Stomach (tissue), 9 donors: ENCODE results near the gene ARHGEF10L. TPM values are rescaled to one million over a fixed set of nuclear protein-coding genes. Genes with fewer than 3 reads are reported as not detected.
A peak's percentile ranks its signal among the peaks of the same experiment; 100 is the strongest.
"Not testable (repeated sequence)": the region's sequence is repeated elsewhere in the genome, so short reads cannot be mapped to it uniquely, and the experiment has no call there.

Experiments used
- DNase-seq, 2 donors: peaks; one replicate each; pipeline versions ENCODE4 v3.0.0 to v3.0.0-alpha.2; 2013 to 2019
- H3K27ac ChIP-seq, 5 donors: fragments of 200-600 bp in 4 of 5; sonication (generic) in 4 of 5; one replicate each; pipeline ENCODE4 v1.5.1; 2013 to 2019; ENCODE audit warnings: mild to moderate bottlenecking in 1 of 5, moderate library complexity in 1 of 5
- H3K27me3 ChIP-seq, 3 donors: fragments of 200-600 bp; sonication (generic); one replicate each; pipeline ENCODE4 v1.5.1; 2017 to 2019; ENCODE audit warnings: mixed run types in 1 of 3
- H3K36me3 ChIP-seq, 4 donors: fragments of 200-600 bp; sonication (generic); 1 replicate in 3 of 4; 2 replicates in 1 of 4; pipeline ENCODE4 v1.5.1; 2016 to 2019
- H3K4me1 ChIP-seq, 4 donors: fragments of 200-600 bp; sonication (generic); one replicate each; pipeline ENCODE4 v1.5.1; 2016 to 2019
- H3K4me3 ChIP-seq, 4 donors: fragments of 200-600 bp; sonication (generic) in 3 of 4; one replicate each; pipeline ENCODE4 v1.5.1; 2016 to 2019; ENCODE audit warnings: mild to moderate bottlenecking in 1 of 4
- H3K9me3 ChIP-seq, 4 donors: fragments of 200-600 bp; sonication (generic); one replicate each; pipeline ENCODE4 v1.5.1; 2016 to 2019
- EP300 ChIP-seq: sonication (generic); formaldehyde crosslinking; IDR thresholded peaks from one replicate; pipeline ENCODE4 v1.6.1; 2017; ENCODE audit warnings: antibody characterized with exemption
- POLR2A ChIP-seq, 4 donors: fragments of 450-650 bp; IDR thresholded peaks; one replicate each; pipeline ENCODE4 v1.6.1; 2016; ENCODE audit warnings: antibody characterized with exemption in 4 of 4, control low read depth in 2 of 4, mild to moderate bottlenecking in 1 of 4, moderate library complexity in 1 of 4
- POLR2AphosphoS5 ChIP-seq, 3 donors: sonication (generic); formaldehyde crosslinking; IDR thresholded peaks; one replicate each; pipeline ENCODE4 v1.6.1; 2016; ENCODE audit warnings: antibody characterized with exemption in 3 of 3
- WGBS, 5 donors: extraction: QIAGEN DNeasy Blood & Tissue Kit in 3 of 5; methylation state at CpG; one replicate each; pipeline versions ENCODE4 v1.1.5 to v1.1.7; 2013 to 2018; 5-methylcytosine and 5-hydroxymethylcytosine counted together
- intact Hi-C: fragments of 100-400 bp; cut with DNase I; formaldehyde crosslinking; loops from one replicate; pipeline ENCODE4 v1.15.1; 2023; ENCODE audit warnings: low total_unique reads
- polyA plus RNA-seq, 3 donors: library from polyadenylated mRNA; stranded (reverse); fragments of 200-250 nt; gene quantifications; one replicate each; pipeline ENCODE4 v1.2.3, GENCODE V29; 2013
- total RNA-seq, 5 donors: library from RNA; depleted of rRNA; stranded (reverse); fragments of >200 nt; gene quantifications; one replicate each; pipeline versions ENCODE4 v1.1.0 to v1.2.3, GENCODE V29; 2014 to 2016
- TF ChIP-seq, protein P1 (sequence below), 7 experiments: fragments of 450-650 bp in 4 of 7; fragments of 200-600 bp in 3 of 7; sonication (generic) in 3 of 7; IDR thresholded peaks; one replicate each; pipeline ENCODE4 v1.5.1; 2016 to 2019; ENCODE audit warnings: antibody characterized with exemption in 7 of 7, control low read depth in 2 of 7, mild to moderate bottlenecking in 1 of 7
- donor health status: healthy with polysubstance abuse.
- donor health status: Bipolar disorder and iron deficiency.
- donor health status: healthy.

Gene ARHGEF10L
- total and polyA plus RNA-seq, 8 donors, result 15.4 to 329 (median 45.0) TPM

DNA sequence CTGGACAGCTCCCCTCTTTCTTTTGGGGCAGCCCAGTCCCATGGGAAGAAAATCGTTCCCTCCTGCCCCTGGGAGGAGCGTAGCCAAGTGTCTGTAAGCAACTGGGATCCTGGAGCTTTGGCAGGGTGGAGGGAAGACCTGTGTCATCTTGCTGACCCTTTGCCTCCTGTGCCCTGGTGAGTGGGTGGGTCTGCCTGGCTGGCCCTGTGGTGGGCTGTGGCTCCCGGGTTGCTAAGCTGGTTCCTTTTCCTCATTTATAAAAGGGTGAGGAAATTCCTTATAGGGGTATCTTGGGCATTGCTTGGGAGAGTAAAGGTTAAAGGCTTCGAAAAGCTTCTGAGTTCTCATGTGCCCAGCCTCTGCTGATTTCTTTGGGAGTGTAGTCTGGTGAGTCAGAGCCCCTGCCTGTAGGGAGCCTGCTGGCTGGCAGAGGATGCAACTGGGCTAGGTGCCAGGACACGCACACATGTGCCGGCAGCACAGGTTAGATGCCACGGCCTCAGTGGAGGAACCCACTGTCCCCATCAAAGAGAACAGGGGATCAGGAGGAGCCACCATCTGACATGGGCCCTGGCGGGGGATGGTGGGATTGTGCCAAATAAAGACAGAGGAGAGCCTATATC is 85.2 kb downstream of the ARHGEF10L start:
- no peaks in the 10 kb centered on the region for H3K9me3 ChIP-seq
- 54 to 70% (median 64%) methylated on average over 8 of the region's 8 CpGs for WGBS, 5 donors
- no peaks in the 10 kb centered on the region for H3K27me3 ChIP-seq
- TF ChIP-seq EP300 (no peak), POLR2AphosphoS5 (IDR thresholded peaks at IDR 0.05) (peak; percentile 14 to 41 (median 29))
- TF ChIP-seq, protein P1, sequence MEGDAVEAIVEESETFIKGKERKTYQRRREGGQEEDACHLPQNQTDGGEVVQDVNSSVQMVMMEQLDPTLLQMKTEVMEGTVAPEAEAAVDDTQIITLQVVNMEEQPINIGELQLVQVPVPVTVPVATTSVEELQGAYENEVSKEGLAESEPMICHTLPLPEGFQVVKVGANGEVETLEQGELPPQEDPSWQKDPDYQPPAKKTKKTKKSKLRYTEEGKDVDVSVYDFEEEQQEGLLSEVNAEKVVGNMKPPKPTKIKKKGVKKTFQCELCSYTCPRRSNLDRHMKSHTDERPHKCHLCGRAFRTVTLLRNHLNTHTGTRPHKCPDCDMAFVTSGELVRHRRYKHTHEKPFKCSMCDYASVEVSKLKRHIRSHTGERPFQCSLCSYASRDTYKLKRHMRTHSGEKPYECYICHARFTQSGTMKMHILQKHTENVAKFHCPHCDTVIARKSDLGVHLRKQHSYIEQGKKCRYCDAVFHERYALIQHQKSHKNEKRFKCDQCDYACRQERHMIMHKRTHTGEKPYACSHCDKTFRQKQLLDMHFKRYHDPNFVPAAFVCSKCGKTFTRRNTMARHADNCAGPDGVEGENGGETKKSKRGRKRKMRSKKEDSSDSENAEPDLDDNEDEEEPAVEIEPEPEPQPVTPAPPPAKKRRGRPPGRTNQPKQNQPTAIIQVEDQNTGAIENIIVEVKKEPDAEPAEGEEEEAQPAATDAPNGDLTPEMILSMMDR (IDR thresholded peaks at IDR 0.05), result no peak
- H3K36me3 ChIP-seq, result peaks cover 35 to 99% (median 96%) of the 10 kb centered on the region in 4 donors
- H3K27ac ChIP-seq, result peak overlapping the region in 4 of 5 donors; percentile 33 to 78 (median 60)
- intact Hi-C loops, result no loop called here
- H3K4me3 ChIP-seq, result no peak overlapping the region
- peaks cover 5 to 39% (median 22%) of the 10 kb centered on the region in 4 donors for H3K4me1 ChIP-seq
- DNase-seq, result peak in 1 of 2 donors; percentile 55

DNA sequence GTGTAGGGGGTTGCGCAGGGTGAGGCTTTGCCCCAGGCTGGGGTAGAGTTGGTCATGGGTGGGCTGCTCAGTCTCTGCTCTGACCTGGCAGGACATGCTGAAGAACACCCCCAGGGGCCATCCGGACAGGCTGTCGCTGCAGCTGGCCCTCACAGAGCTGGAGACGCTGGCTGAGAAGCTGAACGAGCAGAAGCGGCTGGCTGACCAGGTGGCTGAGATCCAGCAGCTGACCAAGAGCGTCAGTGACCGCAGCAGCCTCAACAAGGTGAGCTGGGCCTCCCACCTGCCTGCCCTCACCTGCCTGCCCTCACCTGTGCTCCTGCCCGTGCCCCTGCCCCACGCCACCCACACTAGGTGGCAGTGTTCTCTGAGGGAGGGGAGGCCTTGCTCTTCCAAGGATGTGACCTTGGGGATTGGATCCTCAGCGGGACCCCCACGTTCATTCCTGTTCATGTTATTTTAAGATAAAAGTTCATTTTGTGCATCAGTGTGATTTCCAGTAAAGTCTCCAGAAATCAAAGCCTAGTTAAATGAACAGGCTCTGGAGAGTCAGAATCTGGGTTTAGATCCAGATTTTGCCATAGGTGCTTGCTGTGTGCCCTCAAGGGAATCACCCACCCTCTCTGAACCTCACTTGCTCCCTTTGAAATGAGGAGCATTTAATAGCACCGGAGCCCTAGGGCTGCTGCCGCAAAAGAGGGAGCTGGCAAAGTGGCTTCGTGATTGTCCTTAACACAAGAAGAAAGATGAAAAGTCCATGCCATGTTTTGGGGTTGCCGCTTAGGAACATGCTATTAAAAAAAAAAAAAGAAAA is 87.9 kb downstream of the ARHGEF10L start:
- 80 to 88% (median 88%) methylated on average over 9 to 16 of the region's 16 CpGs for WGBS, 5 donors
- DNase-seq, result no peak
- no peak overlapping the region for H3K27ac ChIP-seq
- no peaks in the 10 kb centered on the region for H3K27me3 ChIP-seq
- H3K9me3 ChIP-seq, result no peaks in the 10 kb centered on the region
- H3K4me3 ChIP-seq, result no peak overlapping the region
- H3K4me1 ChIP-seq, result peaks cover 5 to 38% (median 18%) of the 10 kb centered on the region in 4 donors
- intact Hi-C loops, result no loop called here
- TF ChIP-seq POLR2A (IDR thresholded peaks at IDR 0.05) (no peak), POLR2AphosphoS5 (IDR thresholded peaks at IDR 0.05) (no peak), EP300 (no peak)
- TF ChIP-seq, protein P1 (IDR thresholded peaks at IDR 0.05), result no peak
- H3K36me3 ChIP-seq, result peaks cover 32 to 100% (median 100%) of the 10 kb centered on the region in 4 donors

DNA sequence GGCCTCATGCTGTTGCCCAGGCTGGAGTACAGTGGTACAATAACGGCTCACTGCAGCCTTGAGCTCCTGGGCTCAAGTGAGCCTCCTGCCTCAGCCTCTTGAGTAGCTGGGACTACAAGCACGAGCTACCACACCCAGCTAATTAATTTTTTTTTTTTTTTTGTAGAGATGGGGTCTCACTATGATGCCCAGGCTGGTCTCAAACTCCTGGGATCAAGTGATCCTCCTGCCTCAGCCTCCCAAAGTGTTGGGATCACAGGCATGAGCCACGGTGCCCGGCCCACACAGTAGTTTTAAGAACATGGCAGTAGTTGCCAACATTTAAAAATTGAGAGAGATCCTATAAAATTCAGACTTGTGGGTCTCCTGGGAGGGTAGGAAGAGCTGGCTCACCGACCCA is 89.5 kb downstream of the ARHGEF10L start:
- H3K4me3 ChIP-seq, intact Hi-C loops, H3K27me3 ChIP-seq, H3K9me3 ChIP-seq, DNase-seq: not testable (repeated sequence)
- 84 to 90% (median 86%) methylated on average over 5 of the region's 5 CpGs for WGBS, 5 donors
- H3K36me3 ChIP-seq, result peaks cover 25 to 100% (median 100%) of the 10 kb centered on the region in 4 donors
- peaks cover 5 to 22% (median 9%) of the 10 kb centered on the region in 4 donors for H3K4me1 ChIP-seq
- peak overlapping the region in 3 of 5 donors; percentile 21 to 66 (median 65) for H3K27ac ChIP-seq

DNA sequence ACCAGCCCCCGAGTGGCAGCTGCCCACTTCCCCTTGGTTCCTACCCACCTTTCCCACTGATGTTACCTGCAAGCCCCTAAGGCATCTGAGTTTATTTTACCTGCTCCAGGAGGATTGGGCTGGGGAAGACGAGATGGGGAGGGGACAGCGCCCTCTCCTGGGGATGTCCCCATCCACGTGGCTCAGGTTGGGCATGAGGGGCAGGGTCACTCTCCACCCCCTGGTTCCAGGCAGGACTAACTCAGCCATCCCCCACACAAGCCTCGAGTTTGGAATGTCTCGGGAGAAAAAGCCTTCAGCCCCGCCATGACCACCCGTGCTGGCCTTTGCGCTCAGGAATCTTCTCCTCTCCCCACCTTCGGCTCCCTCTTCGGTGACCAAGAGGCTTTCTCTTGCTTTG is 90.0 kb downstream of the ARHGEF10L start:
- H3K4me1 ChIP-seq, result peaks cover 2 to 19% (median 5%) of the 10 kb centered on the region in 4 donors
- H3K27ac ChIP-seq, result peak overlapping the region in 3 of 5 donors; percentile 21 to 66 (median 65)
- peaks cover 28 to 100% (median 100%) of the 10 kb centered on the region in 4 donors for H3K36me3 ChIP-seq
- H3K4me3 ChIP-seq, result no peak overlapping the region
- TF ChIP-seq, protein P1 (IDR thresholded peaks at IDR 0.05), result peak in 3 of 7 experiments; percentile 6 to 9 (median 8)
- no peak for TF ChIP-seq POLR2A (IDR thresholded peaks at IDR 0.05)
- H3K27me3 ChIP-seq, result no peaks in the 10 kb centered on the region
- WGBS, 5 donors, result 73 to 81% (median 75%) methylated on average over 10 to 11 of the region's 11 CpGs
- no peaks in the 10 kb centered on the region for H3K9me3 ChIP-seq
- intact Hi-C loops, result no loop called here
- DNase-seq, result no peak
